Measurements from ENCODE around the gene LARGE1. TPM values are rescaled to one million over a fixed set of nuclear protein-coding genes. Genes with fewer than 3 reads are reported as not detected.

The LARGE1 gene
- total and polyA plus RNA-seq, 2 of the 4 experiments (the other 2 are of a cell fraction), result 6.2 to 12.4 TPM

DNA sequence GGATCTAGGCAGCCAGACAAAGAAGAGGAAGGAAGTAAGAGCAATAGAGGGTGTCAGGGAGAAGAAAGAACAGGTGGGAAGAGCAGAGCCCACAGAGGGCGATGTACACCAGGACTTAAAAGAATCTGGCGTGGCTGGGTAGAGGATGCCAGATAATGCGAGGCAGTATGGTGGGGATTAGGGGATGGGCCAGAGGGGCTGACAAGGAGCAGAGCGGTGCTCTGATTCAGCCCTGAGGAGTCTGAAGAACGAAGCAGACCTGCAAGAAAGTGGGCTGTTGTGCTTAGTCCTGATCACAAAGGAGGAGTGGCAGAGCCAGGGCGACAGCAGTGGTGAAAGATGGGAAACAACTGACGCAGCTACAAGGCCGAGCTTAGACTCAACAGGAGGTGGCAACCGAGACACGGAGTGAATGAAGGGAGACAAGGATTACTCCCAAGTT, 163.7 kb downstream of the LARGE1 start:
- Histone ChIP-seq H2AK5ac (ENCODE audit: low read depth, low read length) (no peak overlapping the region), H3K27me3 (ENCODE audit: control insufficient read depth, insufficient read depth, low read length) (no peaks in the 10 kb centered on the region), H3K4ac (ENCODE audit: low read depth, low read length) (no peak overlapping the region), H3K27ac (ENCODE audit: insufficient read depth, low read length) (no peak overlapping the region), H4K5ac (ENCODE audit: low read depth, low read length) (no peak overlapping the region), H3K4me2 (ENCODE audit: low read depth, low read length) (no peak overlapping the region), H2AFZ (replicated peaks; ENCODE audit: low read length, poor library complexity) (no peak overlapping the region), H2BK20ac (ENCODE audit: low read depth, low read length) (no peak overlapping the region), H2BK15ac (ENCODE audit: low read depth, low read length) (no peak overlapping the region), H3K14ac (replicated peaks; ENCODE audit: low read depth, low read length) (no peak overlapping the region), H3K4me3 (ENCODE audit: insufficient read depth, low read depth, low read length) (no peak overlapping the region), H3K9me3 (ENCODE audit: control insufficient read depth, insufficient read depth, low read length) (no peaks in the 10 kb centered on the region), H4K91ac (ENCODE audit: insufficient read depth, low read depth, low read length) (no peak overlapping the region), H3K23ac (ENCODE audit: low read depth, low read length) (no peak overlapping the region), H2BK5ac (ENCODE audit: low read depth, low read length, poor library complexity, severe bottlenecking) (no peak overlapping the region), H2BK120ac (ENCODE audit: low read depth, low read length) (no peak overlapping the region), H2AK9ac (replicated peaks; ENCODE audit: low read depth, low read length, poor library complexity) (no peak overlapping the region), H3K4me1 (ENCODE audit: control insufficient read depth, insufficient read depth, low read length) (no peaks in the 10 kb centered on the region; the same call in 1 of the 2 replicates), H4K20me1 (ENCODE audit: insufficient read depth, low read length) (no peaks in the 10 kb centered on the region), H3K79me1 (ENCODE audit: low read depth in 1 of 2, low read length in 2 of 2) (no peaks in the 10 kb centered on the region), H3K9me1 (ENCODE audit: insufficient read depth, low read length) (no peaks in the 10 kb centered on the region; the same call in 1 of the 2 replicates), H3K18ac (ENCODE audit: low read depth, low read length) (no peak overlapping the region), H3K9ac (ENCODE audit: low read depth, low read length) (no peak overlapping the region), H4K8ac (ENCODE audit: low read depth in 2 of 2, low read length in 2 of 2) (no peak overlapping the region), H3K36me3 (ENCODE audit: control insufficient read depth, insufficient read depth, low read length) (no peaks in the 10 kb centered on the region), H3K56ac (ENCODE audit: extremely low read depth, insufficient read depth, low read length) (no peak overlapping the region)
- ChIA-PET CTCF (no interaction called here), POLR2A (ENCODE audit: unreplicated experiment) (no interaction called here)
- dilution Hi-C loops (cut with HindIII; ENCODE audit: low sequenced_read_pairs, unreplicated experiment), result no loop called here
- DNase-seq (no peak), ATAC-seq (ENCODE audit: low read depth) (no peak)
- intact Hi-C loops (cut with micrococcal nuclease), result no loop called here
- BruUV-seq (replicated peaks), result no TSS peak
- 80% methylated on average over 2 of the region's 10 CpGs; no CpG with 5 or more reads in 1 of the 2 experiments for WGBS, 2 experiments (ENCODE audit: extremely low coverage in 2 of 2, insufficient read length in 1 of 2)
- in situ Hi-C loops (cut with MboI; ENCODE audit: low sequenced_read_pairs), result no loop called here
- no peak for TF ChIP-seq RCOR1 (IDR thresholded peaks at IDR 0.05; ENCODE audit: insufficient replicate concordance, low read length)
- 0 out of 2 replicates have a peak, but pooled peaks have one; percentile 7 for TF ChIP-seq SMC3 (IDR thresholded peaks at IDR 0.05; ENCODE audit: low read depth, low read length)
- peak; percentile 14; the same call in 1 of the 2 replicates for TF ChIP-seq RAD21 (IDR thresholded peaks at IDR 0.05; ENCODE audit: low read length)

Data from IMR-90 (cell line).